K562 (cell line): ENCODE data around the gene LYRM7. TPM values are rescaled to one million over a fixed set of nuclear protein-coding genes. Genes with fewer than 3 reads are reported as not detected.

Experiments
- C11orf30 ChIP-seq: fragments of 450-650 bp; IDR thresholded peaks from 2 replicates; pipeline ENCODE4 v1.6.1; 2016; ENCODE audit warnings: low read depth, mild to moderate bottlenecking
- CAMTA2 ChIP-seq: fragments of 250-450 bp; sonication (Bioruptor Pico); conservative IDR thresholded peaks from 2 replicates; pipeline ENCODE4 v1.5.1; 2022
- CBX3 ChIP-seq, 2 experiments: IDR thresholded peaks; 1 replicate in 1 of 2; 2 replicates in 1 of 2; pipeline ENCODE4 v1.6.1; 2012; ENCODE audit warnings: inconsistent platforms in 2 of 2, low read length in 2 of 2, borderline replicate concordance in 1 of 2, control low read depth in 1 of 2
- CXXC5 ChIP-seq: fragments of 250-450 bp; sonication (Bioruptor Pico); IDR thresholded peaks from 2 replicates; pipeline ENCODE4 v1.8.0; 2022; ENCODE audit warnings: inconsistent platforms, mild to moderate bottlenecking, moderate library complexity
- HDAC1 ChIP-seq, 2 experiments: fragments of 450-650 bp; IDR thresholded peaks; 2 replicates each; pipeline ENCODE4 v1.6.1; 2016 to 2017; ENCODE audit warnings: inconsistent platforms in 1 of 2, mild to moderate bottlenecking in 1 of 2, moderate library complexity in 1 of 2
- HNRNPK ChIP-seq: fragments of 200-400 bp; formaldehyde crosslinking; IDR thresholded peaks from one replicate; pipeline ENCODE4 v1.6.1; 2018; ENCODE audit warnings: mild to moderate bottlenecking, low read depth, low read length; ENCODE audit not compliant: poor library complexity, severe bottlenecking
- KDM5B ChIP-seq: fragments of 200-600 bp; sonication (generic); IDR thresholded peaks from 2 replicates; pipeline ENCODE4 v1.6.1; 2012; ENCODE audit warnings: low read depth, mild to moderate bottlenecking, moderate library complexity, low read length, control low read depth, inconsistent platforms; ENCODE audit not compliant: insufficient replicate concordance
- MAFF ChIP-seq: IDR thresholded peaks from 2 replicates; pipeline ENCODE4 v1.6.1; 2012; ENCODE audit warnings: low read length, improper control_type of control experiment
- MTF1 ChIP-seq: fragments of 250-450 bp; sonication (Bioruptor Pico); IDR thresholded peaks from 2 replicates; pipeline ENCODE4 v1.9.0; 2021; ENCODE audit warnings: moderate library complexity, mild to moderate bottlenecking, inconsistent platforms, borderline replicate concordance
- MYNN ChIP-seq, 2 experiments: sonication (generic); formaldehyde crosslinking in 1 of 2; IDR thresholded peaks; 2 replicates each; pipeline versions ENCODE4 v1.5.0 to v1.6.1; 2016 to 2020; ENCODE audit warnings: antibody characterized with exemption in 1 of 2, missing genetic modification reagents in 1 of 2
- POLR2G ChIP-seq: fragments of 200-400 bp; formaldehyde crosslinking; IDR thresholded peaks from 2 replicates; pipeline ENCODE4 v1.6.1; 2017; ENCODE audit warnings: low read depth, mild to moderate bottlenecking, antibody characterized with exemption, low read length, moderate library complexity
- RBM15 ChIP-seq: fragments of 200-400 bp; formaldehyde crosslinking; IDR thresholded peaks from 2 replicates; pipeline ENCODE4 v1.6.1; 2018; ENCODE audit warnings: mild to moderate bottlenecking, low read length, moderate library complexity; ENCODE audit not compliant: insufficient read depth
- RCOR1 ChIP-seq, 2 experiments: IDR thresholded peaks; 2 replicates each; pipeline ENCODE4 v1.6.1; 2012; ENCODE audit warnings: low read depth in 2 of 2, low read length in 2 of 2, borderline replicate concordance in 1 of 2, improper control_type of control experiment in 1 of 2
- SMC3 ChIP-seq: conservative IDR thresholded peaks from 2 replicates; pipeline ENCODE4 v1.6.1; 2011; ENCODE audit warnings: low read depth, low read length, improper control_type of control experiment; ENCODE audit not compliant: insufficient read depth
- SREBF1 ChIP-seq: fragments of 150-350 bp; IDR thresholded peaks from 2 replicates; pipeline ENCODE4 v1.6.1; 2014; ENCODE audit warnings: antibody characterized with exemption, low read depth, low read length, borderline replicate concordance
- SUPT5H ChIP-seq: fragments of 450-650 bp; IDR thresholded peaks from 2 replicates; pipeline ENCODE4 v1.6.1; 2016
- YY1 ChIP-seq, 3 experiments: IDR thresholded peaks; 2 replicates each; pipeline ENCODE4 v1.6.1; 2011; ENCODE audit warnings: low read length in 2 of 3, mild to moderate bottlenecking in 2 of 3, moderate library complexity in 2 of 3, borderline replicate concordance in 1 of 3, control low read depth in 1 of 3, low read depth in 1 of 3; ENCODE audit not compliant: insufficient read depth in 3 of 3, insufficient replicate concordance in 2 of 3, control insufficient read depth in 1 of 3, insufficient read length in 1 of 3; ENCODE audit errors: extremely low read depth in 1 of 3
- ZBED1 ChIP-seq: IDR thresholded peaks from 2 replicates; pipeline ENCODE4 v1.6.1; 2014
- polyA plus RNA-seq, 8 experiments: library from polyadenylated mRNA; depleted of rRNA in 4 of 8; stranded (reverse) in 5 of 8; unstranded in 3 of 8; fragments of >200 nt; fragmentation: Nextera tagmentation in 2 of 8; fragmentation: Illumina TruSeq in 1 of 8; extraction: Ambion mirVana in 2 of 8; extraction: Trizol in 1 of 8; gene quantifications; 2 replicates each; pipeline versions ENCODE4 v1.2.1 to v1.2.3, GENCODE V29; 2011 to 2014; ENCODE audit warnings: inconsistent platforms in 1 of 8, missing spikeins in 1 of 8
- total RNA-seq, 7 experiments: library from RNA; depleted of rRNA in 6 of 7; stranded (reverse); fragments of >200 nt in 6 of 7; fragmentation: Illumina TruSeq in 2 of 7; extraction: Trizol in 2 of 7; gene quantifications; 2 replicates each; pipeline versions ENCODE4 v1.2.1 to v1.2.3, GENCODE V29; 2011 to 2021; ENCODE audit warnings: low replicate concordance in 1 of 7
- TF ChIP-seq, protein P1 (sequence below): fragments of 450-650 bp; IDR thresholded peaks from 2 replicates; pipeline ENCODE4 v1.6.1; 2016; ENCODE audit warnings: low read depth, mild to moderate bottlenecking, moderate library complexity
- TF ChIP-seq, protein P2 (sequence below): IDR thresholded peaks from 2 replicates; pipeline ENCODE4 v1.6.1; 2011; ENCODE audit not compliant: insufficient read length; ENCODE audit errors: extremely low read depth
- TF ChIP-seq, protein P3 (sequence below): sonication (generic); formaldehyde crosslinking; IDR thresholded peaks from 2 replicates; pipeline ENCODE4 v1.8.0; 2023; ENCODE audit warnings: mild to moderate bottlenecking, missing genetic modification reagents

The LYRM7 gene
- total and polyA plus RNA-seq, 9 of the 15 experiments (the other 6 are each of a cell fraction or from before 2014, with no cell fraction given): 16.2 to 70.1 (median 33.3) TPM

DNA sequence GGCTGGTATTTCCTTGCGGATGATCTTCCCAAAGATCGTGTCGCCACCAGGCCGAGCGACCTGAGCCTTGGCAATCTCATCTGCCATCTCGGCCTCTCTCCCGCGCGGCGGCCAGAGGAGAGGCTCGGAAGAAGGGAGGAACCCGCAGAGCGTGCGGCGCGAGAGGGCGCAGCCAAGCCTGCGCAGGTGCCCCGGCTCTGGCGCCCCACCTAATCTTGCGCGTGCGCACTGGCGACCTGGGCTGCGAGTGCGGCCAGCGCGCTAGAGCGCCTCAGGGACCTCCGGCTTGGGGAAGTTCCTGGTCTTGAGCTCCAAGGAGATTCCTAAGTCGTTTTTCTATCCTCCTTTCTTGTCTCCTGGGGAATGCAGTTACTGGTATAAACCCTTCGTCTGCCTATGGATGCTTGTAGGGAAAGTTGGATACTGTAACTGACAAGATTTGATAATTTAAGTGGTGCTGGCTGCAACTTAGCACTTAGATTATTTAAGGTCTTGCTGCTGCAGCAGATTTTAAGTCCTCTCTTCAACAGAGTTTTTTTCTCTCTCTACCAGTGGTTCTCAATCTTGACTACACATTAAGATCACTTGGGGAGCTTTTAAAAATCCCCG is 5.5 kb upstream of the LYRM7 start, which contains the start of gene HINT1 (continued):
- TF ChIP-seq RBM15: no peak
- TF ChIP-seq MAFF: 0 out of 2 replicates have a peak, but pooled peaks have one; percentile 4
- peak; percentile 71 for TF ChIP-seq KDM5B
- TF ChIP-seq, protein P1, sequence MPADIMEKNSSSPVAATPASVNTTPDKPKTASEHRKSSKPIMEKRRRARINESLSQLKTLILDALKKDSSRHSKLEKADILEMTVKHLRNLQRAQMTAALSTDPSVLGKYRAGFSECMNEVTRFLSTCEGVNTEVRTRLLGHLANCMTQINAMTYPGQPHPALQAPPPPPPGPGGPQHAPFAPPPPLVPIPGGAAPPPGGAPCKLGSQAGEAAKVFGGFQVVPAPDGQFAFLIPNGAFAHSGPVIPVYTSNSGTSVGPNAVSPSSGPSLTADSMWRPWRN: 0 out of 2 replicates have a peak, but pooled peaks have one; percentile 66
- TF ChIP-seq CXXC5 (CRISPR knock-in tag): peak; percentile 53
- peak; percentile 84 for TF ChIP-seq POLR2G
- TF ChIP-seq MYNN (IDR thresholded peaks at IDR 0.05): peak; percentile 75
- TF ChIP-seq MYNN (CRISPR knock-in tag; IDR thresholded peaks at IDR 0.05): no peak
- TF ChIP-seq RCOR1 (IDR thresholded peaks at IDR 0.05; ENCODE audit: borderline replicate concordance in 1 of 2, low read depth in 2 of 2, low read length in 2 of 2): peak in 1 of 2 experiments; percentile 25; a peak in 1 of 4 replicates
- TF ChIP-seq, protein P2, sequence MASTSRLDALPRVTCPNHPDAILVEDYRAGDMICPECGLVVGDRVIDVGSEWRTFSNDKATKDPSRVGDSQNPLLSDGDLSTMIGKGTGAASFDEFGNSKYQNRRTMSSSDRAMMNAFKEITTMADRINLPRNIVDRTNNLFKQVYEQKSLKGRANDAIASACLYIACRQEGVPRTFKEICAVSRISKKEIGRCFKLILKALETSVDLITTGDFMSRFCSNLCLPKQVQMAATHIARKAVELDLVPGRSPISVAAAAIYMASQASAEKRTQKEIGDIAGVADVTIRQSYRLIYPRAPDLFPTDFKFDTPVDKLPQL: peak; percentile 7
- TF ChIP-seq HDAC1 (IDR thresholded peaks at IDR 0.05): peak in 1 of 2 experiments; percentile 16; a peak in 1 of 4 replicates
- no peak for TF ChIP-seq CAMTA2 (CRISPR knock-in tag)
- TF ChIP-seq CBX3 (IDR thresholded peaks at IDR 0.05; ENCODE audit: borderline replicate concordance in 1 of 2, low read length in 2 of 2): peak in 1 of 2 experiments; percentile 22; a peak in 1 of 3 replicates
- peak; percentile 76 for TF ChIP-seq SUPT5H
- TF ChIP-seq YY1 (IDR thresholded peaks at IDR 0.05; ENCODE audit: borderline replicate concordance in 1 of 3, control insufficient read depth in 1 of 3, extremely low read depth in 1 of 3, insufficient read depth in 3 of 3, insufficient read length in 1 of 3, insufficient replicate concordance in 2 of 3, low read depth in 1 of 3, low read length in 2 of 3): peak in 1 of 3 experiments; percentile 33
- no peak for TF ChIP-seq ZBED1
- no peak for TF ChIP-seq HNRNPK
- 0 out of 2 replicates have a peak, but pooled peaks have one; percentile 14 for TF ChIP-seq SMC3
- peak; percentile 42; the same call in 1 of the 2 replicates for TF ChIP-seq C11orf30
- no peak for TF ChIP-seq SREBF1
- TF ChIP-seq, protein P3, sequence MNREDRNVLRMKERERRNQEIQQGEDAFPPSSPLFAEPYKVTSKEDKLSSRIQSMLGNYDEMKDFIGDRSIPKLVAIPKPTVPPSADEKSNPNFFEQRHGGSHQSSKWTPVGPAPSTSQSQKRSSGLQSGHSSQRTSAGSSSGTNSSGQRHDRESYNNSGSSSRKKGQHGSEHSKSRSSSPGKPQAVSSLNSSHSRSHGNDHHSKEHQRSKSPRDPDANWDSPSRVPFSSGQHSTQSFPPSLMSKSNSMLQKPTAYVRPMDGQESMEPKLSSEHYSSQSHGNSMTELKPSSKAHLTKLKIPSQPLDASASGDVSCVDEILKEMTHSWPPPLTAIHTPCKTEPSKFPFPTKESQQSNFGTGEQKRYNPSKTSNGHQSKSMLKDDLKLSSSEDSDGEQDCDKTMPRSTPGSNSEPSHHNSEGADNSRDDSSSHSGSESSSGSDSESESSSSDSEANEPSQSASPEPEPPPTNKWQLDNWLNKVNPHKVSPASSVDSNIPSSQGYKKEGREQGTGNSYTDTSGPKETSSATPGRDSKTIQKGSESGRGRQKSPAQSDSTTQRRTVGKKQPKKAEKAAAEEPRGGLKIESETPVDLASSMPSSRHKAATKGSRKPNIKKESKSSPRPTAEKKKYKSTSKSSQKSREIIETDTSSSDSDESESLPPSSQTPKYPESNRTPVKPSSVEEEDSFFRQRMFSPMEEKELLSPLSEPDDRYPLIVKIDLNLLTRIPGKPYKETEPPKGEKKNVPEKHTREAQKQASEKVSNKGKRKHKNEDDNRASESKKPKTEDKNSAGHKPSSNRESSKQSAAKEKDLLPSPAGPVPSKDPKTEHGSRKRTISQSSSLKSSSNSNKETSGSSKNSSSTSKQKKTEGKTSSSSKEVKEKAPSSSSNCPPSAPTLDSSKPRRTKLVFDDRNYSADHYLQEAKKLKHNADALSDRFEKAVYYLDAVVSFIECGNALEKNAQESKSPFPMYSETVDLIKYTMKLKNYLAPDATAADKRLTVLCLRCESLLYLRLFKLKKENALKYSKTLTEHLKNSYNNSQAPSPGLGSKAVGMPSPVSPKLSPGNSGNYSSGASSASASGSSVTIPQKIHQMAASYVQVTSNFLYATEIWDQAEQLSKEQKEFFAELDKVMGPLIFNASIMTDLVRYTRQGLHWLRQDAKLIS (CRISPR knock-in tag): 0 out of 2 replicates have a peak, but pooled peaks have one; percentile 18
- no peak for TF ChIP-seq MTF1 (CRISPR knock-in tag)
